GM19025 (cell line): Measurements from ENCODE around the gene ZFAND3.

Experiments used
- ATAC-seq: cut with Tn5 transposase; IDR thresholded peaks from one replicate; pipeline ENCODE4 v1.9.1; 2021; ENCODE audit warnings: mild to moderate bottlenecking, low read depth, moderate library complexity; ENCODE audit not compliant: unreplicated experiment

The ZFAND3 gene

DNA sequence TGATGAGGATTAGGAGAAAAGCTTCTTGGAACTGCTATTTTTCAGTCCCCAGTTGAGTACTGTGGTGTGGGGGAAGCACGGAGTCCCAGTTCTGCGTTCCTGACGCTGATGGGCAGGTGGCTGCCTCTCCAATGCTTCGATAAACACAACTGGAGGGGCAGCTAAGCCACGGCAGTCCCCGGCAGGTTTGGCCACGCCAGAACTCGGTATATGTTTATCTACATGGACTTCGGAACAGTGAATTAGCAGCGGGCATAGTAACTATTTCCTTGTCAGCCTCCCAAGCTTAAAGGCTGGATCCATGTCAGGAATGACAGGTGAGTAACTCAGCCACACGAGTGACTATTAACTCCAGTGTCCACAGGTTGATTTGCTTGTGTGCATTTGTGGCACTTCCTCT lies 354.4 kb downstream of the ZFAND3 start:
- no peak for ATAC-seq

DNA sequence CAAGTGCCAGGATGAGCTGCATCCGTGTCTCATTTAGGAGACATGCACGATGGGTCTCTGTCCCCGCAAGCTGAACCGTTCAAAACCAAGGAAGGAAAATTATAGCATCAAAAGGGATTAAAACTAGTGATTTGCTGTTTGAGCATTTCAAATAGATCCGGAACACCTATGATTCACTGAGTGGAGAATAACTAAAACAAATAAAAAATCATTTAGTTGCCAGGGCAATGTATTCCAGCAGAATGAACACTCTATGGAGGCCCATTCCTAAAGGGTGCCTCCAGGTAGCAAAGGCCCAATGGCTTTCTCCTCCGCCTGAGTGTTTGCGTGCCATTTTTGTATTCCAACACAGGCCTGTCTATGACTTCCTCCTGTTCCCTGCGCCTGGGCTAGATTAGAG lies 354.8 kb downstream of the ZFAND3 start:
- no peak for ATAC-seq

DNA sequence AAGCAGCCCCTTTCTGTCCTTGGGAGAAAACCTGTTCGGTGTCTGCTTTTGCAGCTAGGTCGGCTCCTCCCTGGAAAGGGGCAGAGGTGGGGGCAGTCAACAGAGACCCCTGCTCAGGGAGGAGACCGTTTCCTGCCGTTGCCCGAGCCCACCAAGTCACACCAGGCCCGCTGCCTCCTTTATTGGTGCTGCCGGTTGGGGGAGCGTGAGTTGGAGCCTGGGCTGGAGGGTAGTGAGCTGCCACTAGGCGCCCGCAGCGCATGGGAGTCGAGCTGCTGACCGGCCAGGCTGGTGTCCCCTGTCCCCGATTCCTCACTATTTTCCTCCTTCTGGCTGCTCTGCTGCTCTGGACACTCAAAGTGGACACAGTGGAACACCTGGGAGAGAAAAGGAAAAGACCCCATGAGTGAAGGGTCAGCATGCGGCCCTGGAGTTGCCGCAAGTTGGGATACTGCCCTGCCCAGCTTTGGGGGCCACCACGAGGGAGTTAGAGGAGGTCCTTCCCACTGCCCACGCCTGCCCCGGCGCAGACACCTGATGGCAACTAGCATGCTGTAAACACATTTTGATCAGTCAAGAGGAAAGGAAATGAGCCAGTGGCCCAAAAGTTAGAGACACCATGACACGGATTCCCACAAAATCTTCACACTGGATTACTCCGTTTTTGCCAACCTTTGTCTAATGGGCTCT lies 355.4 kb downstream of the ZFAND3 start:
- no peak for ATAC-seq

DNA sequence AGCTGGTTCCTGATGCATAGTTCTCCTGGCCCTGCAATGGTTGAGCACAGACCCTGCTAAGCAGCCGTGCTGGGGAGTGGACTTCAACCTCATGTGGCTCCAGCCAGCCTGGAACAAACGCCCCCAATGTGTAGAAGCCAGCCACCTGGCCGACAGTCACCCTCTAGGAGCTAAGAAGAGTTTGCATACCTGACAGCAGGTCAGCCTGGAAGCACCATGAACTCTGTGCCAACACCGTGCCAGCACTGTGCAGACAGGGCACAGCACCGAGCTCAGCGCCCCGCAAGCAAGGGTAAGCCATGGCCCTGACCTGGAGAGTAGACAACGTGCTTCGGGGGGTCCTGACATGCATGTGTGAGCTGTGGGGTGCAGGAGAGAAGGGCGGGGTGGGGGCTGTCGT lies 356.3 kb downstream of the ZFAND3 start:
- ATAC-seq: no peak

DNA sequence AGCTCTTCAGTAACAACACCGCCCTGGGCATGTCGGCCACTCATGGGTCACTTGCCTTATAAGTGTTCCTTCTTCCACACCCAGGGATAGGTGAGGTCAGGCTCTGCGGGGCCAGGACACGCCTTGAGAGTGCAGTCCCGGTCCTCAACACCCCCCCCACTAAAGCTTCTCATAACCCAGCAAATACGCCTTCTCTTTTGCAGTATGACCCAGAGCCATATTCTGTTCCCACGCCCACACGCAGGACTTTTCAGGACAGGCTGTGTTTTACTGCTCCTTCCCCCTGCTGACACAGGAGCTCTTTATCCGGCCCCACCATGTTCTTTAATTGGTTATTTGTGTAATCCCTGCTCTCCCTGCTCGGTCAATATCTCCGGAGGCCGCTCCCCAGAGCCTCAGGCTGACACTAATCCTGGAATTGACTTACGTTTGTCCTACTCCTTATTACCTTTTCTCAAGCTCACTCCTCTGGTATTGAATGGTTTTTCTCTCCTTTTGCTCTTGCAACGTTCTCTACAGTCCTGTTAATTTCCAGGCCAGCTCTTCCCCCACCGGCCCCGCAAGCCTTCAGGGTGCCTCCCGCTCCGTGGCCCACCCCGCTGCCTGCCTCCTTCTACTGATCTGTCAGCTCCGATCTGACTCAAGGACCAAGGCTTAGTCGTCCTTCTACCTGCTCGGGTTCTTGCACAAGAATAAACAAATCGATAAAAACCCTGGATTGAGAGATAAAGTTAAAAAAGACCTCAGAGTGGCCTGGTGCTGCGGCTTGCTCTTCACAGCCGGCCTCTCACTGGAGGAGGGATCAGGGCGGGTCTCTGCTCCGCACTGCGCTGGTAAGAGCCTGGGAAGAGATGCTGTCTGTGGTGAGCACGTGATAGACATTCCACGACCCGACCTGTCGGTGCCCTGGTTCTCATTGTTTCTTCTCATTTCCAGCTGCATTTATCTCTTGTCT lies 357.5 kb downstream of the ZFAND3 start:
- no peak for ATAC-seq

DNA sequence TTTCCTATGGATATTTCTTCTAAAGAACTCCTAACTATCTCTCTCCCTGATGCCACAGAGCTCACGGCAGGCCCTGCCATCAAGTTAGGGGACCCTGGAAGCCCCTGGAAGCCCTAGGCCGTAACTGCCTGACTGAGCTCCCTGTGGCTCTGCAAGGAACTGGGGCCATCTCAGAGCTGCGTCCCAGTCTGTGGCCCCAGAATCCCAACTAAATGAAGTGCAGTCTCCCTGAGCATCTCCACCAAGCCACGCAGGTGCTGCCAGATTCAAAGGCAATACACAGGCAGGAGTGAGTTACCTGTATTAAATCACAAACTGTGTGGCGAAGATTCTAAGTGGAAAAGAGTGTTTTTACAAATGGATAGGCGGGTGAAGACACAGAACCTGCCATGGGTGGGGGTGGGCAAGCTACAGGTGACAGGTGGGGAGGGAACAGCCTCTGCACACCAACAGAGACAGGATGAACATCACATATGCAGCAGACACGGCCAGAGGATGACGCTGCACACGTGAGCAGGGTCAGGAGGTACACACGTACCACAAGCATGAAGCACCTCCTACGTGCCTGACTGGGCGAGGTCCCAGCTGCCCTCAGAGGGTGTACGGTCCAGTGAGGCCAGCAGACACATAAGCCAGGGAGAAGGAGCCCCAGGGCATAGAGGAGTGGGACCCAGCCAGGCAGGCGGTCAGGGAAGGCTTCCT lies 358.5 kb downstream of the ZFAND3 start:
- no peak for ATAC-seq

DNA sequence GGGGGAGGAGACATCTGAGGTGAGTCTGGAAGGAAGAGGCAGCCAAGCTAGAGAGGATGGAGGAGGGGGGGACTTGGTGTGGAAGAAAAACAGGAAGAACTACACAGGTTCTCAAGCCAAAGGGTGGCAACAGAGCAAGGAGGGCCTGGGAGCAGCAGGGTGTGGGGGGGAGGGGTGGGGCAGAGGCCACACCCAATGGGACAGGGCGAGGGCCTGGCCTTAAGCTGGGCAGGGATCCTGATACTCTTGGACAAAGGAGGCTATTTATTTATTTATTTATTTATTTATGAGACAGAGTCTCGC lies 359.0 kb downstream of the ZFAND3 start:
- ATAC-seq: no peak

DNA sequence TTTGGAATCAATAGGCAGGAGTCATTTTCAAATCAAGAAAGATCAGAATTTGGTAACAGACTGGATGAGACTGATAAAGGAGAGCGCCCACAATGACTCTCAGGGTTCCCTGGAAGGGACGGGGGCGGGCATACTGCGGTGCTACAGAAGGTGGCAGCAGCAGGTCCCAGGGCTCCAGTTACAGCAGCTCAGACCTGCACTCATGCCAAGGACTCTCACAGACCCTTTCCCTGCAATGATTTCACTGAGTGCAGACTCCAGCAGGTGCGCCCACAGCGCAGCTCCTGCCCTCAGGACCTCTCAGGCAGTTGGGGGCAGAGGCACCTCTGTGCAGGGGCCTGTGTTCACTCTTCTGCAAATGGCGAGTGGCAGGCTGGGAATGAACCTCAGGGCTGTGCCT lies 359.8 kb downstream of the ZFAND3 start:
- ATAC-seq: no peak

DNA sequence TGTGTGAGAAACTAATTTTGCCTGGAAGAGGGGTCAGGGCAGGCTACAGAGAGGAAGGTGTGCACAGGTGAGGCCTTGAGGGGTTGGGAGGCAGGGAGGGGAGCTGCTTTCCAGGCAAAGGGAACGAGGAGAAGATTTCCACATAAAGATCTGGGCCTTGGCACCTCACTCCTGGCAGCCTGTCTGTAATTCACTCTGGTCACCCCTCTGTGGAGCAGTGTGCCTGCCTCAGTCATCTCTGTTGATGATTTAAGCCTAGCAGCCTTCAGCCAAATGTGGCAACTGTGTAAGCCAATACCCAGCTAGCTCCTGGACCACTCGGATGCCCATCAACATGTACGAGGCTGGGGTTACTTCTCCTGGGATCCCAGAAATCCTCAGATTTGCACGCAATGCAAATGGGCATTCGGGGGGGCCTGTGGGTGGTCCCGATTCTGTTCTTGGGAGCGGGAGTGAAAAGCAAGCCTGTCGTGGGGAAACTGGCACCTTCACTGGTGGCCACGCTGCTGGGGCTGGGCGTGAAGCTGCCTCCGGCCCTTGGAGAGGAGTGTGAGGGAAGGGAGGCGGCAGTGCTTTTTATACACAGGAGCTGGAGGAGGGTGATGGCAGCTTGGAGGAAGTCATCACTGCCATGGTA lies 360.4 kb downstream of the ZFAND3 start:
- no peak for ATAC-seq

DNA sequence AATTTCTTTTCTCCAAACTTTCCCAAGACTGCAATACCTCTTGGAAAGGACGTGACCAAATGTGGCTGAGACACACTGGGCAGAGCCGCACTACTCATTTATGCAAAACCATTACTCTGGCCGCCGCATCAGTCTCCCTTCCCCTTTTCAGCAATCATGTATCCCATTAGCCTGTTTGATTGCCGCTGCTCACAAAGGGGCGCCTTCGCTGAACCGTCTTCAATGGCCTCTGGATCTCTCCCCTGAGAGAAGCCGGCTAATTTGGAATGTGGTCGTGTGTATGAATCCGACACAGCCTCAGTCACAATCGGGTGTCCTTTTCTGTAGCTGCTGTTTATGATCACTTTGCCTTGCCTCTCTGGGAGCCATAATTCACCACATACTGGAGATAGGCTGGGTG lies 361.1 kb downstream of the ZFAND3 start:
- ATAC-seq: no peak

DNA sequence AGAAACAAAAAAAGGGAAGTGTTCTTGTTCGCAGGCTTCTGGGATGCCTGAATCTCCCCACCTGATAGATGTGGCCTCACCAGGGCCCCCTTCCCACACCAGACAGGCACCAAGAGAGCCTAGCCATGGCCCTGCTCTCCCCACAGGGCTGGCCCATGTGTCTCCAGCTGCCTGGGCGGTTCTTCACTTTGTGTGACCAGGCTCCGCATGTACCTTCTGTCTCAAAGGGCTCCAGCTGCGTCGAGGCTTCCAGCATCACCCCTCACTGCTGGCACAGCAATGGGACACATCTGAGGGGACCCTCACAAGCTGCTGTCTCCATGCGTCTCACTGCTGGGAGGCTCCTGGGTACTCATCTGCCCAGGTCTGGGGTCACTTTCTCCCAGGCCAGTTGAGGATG lies 362.9 kb downstream of the ZFAND3 start:
- no peak for ATAC-seq

DNA sequence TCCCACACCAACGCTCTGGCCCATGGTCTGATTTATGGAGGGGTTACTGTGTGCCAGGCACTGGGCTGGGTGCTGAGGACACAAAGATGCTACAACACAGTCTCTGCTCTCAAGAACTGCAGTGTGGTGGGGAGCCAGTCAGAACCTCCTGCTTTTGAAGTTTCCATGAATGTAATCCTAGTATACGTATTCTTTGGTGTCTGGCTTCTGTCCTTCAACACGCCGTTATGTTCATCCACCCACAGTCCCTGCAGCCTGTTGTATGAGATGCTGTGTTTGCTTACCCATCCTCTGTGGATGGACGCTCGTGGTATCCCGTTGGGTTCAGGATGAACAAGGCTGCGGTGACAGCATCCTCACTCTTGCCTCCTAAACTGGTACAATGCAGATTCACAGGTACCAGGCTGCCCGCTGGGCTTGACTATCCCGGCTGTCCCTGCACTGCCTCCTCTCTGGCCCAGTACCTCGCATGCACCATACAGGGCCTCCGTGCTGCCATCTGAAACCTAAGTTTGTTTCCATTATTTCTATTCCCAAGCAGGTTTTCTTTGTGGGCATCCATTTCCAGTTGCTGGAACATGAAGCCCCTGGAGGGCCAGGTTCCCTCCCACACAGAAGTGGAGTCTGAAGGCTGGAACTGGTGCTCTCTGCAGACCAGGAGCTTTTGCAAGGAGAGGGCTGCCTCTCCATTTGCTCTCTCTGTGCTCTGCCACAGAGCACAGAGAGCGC lies 364.5 kb downstream of the ZFAND3 start:
- no peak for ATAC-seq

DNA sequence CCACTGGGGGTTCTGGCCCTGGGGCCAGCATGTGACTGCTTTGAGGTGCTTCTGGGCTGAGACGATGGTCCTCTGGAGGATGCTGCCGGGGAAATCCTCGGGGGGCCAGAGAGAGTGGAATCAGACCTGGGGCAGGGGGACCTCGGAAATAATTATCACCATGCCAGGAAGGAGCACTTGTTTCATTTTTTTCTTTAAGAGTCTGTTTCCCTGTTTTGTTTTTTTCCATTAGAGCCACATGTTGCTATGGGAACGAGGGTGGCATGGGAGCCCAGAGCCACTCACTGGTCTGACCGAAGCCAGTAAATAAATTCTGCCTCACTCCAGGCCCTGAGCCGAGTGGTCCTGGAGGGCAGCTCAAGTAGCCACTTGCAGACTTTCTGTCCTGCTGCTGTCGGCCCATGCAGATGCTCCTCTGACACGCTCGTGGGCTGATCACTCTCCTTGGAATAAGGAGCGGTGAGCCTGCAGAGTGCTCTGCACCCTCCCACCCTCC lies 365.1 kb downstream of the ZFAND3 start:
- no peak for ATAC-seq

DNA sequence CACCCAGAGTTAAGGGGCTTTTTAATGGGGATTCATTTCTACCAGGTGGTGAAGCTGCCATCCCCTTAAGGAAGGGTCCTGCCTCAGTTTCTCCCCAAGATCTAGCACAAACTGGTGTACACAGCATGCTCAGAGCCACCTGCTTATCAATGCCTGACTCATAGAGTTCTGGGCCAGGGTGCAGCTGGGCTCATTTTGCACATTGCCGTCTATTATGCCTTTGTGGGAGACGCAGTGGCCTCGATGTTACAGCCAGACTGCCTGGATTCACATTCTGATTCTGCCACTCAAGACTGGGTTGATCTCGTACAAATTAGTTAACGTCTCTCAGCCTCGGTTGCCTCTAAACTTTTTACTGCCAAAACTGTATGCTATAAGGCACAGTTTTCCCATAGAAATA lies 365.7 kb downstream of the ZFAND3 start:
- no peak for ATAC-seq

DNA sequence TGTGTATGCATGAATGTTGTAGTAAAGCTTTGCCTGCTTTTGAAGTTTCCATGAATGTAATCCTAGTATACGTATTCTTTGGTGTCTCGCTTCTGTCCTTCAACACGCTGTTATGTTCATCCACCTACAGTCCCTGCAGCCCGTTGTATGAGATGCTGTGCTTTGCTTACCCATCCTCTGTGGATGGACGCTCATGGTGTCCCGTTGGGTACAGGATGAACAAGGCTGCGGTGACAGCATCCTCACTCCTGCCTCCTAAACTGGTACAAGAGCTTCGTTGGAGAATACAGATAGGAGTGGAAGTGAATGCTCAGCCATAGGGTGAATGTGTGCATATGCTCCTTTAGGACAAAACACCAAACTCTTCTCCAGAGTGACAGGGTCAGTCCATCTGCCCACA lies 366.2 kb downstream of the ZFAND3 start:
- ATAC-seq: no peak

DNA sequence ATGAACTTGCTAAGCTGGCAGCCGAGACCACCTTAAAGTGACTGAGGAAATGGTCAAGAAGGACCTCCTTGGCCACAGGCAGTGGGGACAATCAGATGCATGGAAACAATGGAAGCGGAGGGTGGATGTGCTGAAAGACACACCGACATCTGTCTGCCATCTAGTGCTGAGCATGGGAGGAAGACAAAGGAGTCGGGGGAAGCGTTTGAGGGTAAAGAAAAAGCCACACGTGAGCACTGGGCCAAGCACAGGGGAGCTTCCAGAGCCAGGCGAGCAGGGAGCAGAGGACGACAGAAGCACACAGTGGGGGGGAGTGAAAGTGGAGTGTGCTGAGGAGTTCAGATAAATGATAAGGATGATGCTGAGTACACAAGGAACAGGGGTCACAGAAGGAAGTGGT lies 367.8 kb downstream of the ZFAND3 start:
- no peak for ATAC-seq

DNA sequence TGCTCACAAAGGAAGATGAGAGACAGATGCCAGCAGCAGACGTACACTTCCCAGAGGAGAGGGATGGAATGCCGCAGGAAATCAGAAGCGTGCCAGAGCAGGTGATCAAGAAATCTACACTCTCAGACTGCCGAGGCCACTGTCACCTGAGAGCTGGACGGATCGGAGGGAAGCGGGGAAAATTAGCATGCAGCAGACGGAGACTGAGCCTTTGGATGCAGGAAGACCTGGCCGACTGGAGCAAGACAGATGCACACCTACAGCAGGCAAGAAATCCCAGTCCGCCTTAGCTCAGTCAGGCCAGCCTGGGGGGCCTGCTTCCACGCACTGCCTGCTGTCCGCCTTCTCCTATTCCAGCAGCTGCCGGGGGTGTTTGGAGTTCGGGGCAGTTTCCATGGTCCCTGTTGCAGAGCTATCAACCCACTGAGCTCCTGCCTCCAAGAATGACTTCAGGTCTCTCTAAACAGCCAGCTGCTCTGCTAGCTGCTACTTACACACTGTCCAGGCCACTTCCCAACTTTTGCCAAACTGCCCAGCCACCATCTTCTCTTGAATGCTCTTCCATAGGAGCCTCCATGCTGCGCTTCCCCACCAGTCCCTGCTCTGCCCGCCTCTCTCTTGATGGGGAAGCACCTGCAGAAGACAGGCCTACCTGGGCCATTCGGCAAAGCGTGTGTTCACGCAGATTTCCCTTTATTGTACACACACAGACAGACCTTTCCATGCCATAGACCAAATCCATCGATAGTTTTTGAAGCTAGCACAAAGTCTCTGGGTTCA lies 368.5 kb downstream of the ZFAND3 start:
- no peak for ATAC-seq

DNA sequence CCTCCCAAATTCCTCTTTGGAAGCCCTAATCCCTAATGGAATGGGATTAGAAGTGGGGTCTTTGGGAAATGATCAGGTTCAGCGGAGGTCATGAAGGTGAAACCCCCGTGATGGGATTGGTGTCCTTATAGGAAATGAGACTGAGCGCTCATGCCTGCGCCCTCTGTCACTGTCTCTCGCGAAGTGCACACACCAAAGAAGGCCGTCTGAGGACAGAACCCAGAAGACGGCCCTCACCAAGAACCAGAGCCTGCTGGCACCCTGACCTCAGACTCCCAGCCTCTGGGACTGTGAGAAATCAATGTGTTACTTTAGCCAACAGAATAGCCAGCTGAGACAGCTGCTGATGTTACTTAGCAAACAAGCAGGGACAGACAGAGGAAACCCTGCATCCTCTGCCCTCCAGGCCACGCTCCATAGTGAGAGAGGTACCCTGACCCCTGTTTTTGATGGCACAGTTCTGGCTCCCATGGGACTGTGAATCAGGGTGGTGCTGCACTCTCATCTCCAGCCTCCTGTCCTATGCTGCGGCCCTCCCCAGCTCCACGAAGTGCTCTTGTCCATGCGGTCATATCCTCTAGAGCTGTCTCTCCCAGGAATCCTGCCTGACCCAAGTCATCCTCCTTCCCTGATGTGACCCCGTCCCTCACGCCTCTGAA lies 369.3 kb downstream of the ZFAND3 start:
- no peak for ATAC-seq

DNA sequence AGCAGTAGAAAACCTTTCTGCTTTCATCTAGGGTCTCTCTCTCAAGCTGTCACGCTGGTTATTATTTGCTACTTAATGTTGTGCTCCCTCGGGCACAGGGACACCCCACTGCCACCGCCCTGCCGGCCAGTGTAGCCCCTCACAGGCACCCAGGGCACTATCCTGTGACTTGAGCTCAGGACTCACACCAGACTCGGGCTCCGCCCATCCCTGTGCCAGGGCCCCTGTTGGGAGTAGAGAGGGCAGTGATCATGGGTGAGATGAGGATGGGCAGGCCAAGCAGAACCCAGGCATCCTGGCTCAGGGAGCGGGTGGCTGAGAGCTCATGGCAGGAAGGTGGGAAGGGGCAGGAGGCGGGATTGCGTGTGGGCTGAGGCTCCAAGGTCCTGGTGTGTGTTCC lies 371.9 kb downstream of the ZFAND3 start:
- ATAC-seq: no peak
